ENCODE results near the gene ADD2. TPM values are rescaled to one million over a fixed set of nuclear protein-coding genes. Genes with fewer than 3 reads are reported as not detected.
"Not testable (repeated sequence)": the region's sequence is repeated elsewhere in the genome, so short reads cannot be mapped to it uniquely, and the experiment has no call there.

Gene ADD2
- total RNA-seq, 1 experiment from 2014 or later, result 63.9 TPM

DNA sequence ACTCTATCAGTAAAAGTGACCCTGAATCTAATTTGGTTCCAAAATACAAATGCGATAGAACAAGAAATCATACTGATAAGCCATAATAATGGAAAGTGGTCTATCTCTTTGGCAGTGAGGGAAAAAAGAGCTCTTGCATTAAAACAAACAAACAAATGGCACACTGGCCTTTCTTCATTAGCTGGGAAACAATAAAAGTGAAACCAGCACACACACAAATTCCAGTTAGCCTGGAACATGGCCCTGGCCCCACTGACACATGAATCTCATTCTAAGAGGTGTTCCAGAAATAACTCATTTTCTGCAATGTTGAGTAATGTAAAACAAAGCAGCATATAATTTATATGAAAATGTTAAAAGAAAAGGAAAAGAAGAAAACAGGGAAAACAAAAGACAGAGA, 135.0 kb downstream of the ADD2 start:
- no peak for DNase-seq
- Histone ChIP-seq H3K4me3 (ENCODE audit: insufficient read depth, low read depth, low read length) (no peak overlapping the region), H3K36me3 (replicated peaks; ENCODE audit: control insufficient read depth, insufficient read depth, low read length) (no peaks in the 10 kb centered on the region), H3K27me3 (ENCODE audit: control insufficient read depth, insufficient read depth, low read length) (no peaks in the 10 kb centered on the region)

GRCh38 chr2:70632388-70632787, 135.6 kb downstream of the ADD2 start:
- no peaks in the 10 kb centered on the region for H3K27me3 ChIP-seq (ENCODE audit: control insufficient read depth, insufficient read depth, low read length)
- H3K4me3 ChIP-seq (ENCODE audit: insufficient read depth, low read depth, low read length), result no peak overlapping the region
- H3K36me3 ChIP-seq (replicated peaks; ENCODE audit: control insufficient read depth, insufficient read depth, low read length), result no peaks in the 10 kb centered on the region
- no peak for DNase-seq

GRCh38 chr2:70630761-70631160, 137.2 kb downstream of the ADD2 start:
- no peaks in the 10 kb centered on the region for H3K27me3 ChIP-seq (ENCODE audit: control insufficient read depth, insufficient read depth, low read length)
- H3K36me3 ChIP-seq (replicated peaks; ENCODE audit: control insufficient read depth, insufficient read depth, low read length), result no peaks in the 10 kb centered on the region

DNA sequence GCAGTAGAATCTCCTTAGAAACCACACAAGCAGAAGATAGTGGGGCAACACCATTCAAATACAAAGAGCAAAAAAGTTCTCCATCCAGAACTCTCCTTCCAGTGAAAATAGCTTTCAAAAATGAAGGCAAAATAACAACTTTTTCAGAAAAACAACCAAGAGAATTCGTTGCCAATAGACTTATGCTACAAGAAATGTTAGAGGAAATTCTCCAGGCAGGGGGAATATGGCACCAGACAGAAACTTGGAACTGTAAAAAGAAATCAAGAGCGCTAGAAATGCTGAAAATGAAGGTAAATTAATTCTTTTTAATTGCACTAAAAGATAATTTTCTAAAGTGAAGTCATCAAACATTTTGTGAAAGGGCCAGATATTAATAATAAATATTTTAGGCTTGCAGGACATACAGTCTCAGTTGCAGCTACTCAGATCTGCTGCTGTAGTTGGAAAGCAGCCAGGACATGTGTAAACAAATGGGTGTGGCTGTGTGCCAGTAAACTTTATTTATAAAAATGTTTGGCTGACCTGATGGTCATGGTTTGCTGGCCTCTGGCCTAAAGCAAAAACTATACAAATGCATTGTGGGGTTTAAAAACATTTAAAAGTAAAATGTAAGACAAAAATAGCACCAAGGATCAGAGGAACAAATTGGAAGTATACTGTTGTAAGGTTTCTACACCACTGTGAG, 140.6 kb downstream of the ADD2 start:
- no peaks in the 10 kb centered on the region for H3K36me3 ChIP-seq (replicated peaks; ENCODE audit: control insufficient read depth, insufficient read depth, low read length)
- DNase-seq, result no peak
- no peaks in the 10 kb centered on the region for H3K27me3 ChIP-seq (ENCODE audit: control insufficient read depth, insufficient read depth, low read length)
- H3K4me3 ChIP-seq (ENCODE audit: insufficient read depth, low read depth, low read length), result no peak overlapping the region

More at GRCh38 chr2:70630761-70631160, 137.2 kb downstream of the ADD2 start:
- H3K4me3 ChIP-seq (ENCODE audit: insufficient read depth, low read depth, low read length), result no peak overlapping the region
- DNase-seq, result no peak

DNA sequence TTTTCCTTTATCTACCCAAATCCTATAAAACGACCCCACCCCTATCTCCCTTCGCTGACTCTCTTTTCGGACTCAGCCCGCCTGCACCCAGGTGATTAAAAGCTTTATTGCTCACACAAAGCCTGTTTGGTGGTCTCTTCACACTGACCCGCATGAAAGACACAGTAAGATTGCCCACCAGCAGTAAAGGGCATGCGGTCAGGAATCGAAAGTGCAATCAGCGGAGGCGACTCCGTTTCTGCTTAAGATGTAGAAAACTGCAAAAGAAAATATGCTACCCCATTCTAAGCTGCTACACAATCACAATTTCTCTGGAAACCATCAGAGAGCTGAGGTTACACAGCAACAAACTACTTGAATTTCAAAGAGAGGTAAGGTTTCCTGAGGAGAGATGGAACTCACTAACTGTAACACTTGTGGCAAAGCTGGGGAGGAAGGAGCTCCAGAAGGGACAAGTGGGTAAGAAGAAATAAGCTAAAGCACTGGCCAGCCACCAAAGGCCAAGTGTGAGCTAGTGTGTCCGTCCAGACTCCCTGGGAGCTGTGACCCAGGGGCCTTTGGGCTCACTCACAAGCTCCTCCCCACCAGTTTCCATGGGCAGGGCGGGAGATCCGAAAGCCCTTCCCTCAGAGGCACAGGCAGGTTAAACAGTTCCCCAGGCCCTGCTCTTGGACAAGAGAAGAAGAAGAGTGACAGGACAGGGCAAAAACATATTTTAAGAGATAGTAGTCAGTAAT, 141.6 kb downstream of the ADD2 start:
- DNase-seq, result no peak
- no peak overlapping the region for H3K4me3 ChIP-seq (ENCODE audit: insufficient read depth, low read depth, low read length)

GRCh38 chr2:70621536-70621935, 146.5 kb downstream of the ADD2 start:
- not testable (repeated sequence) for H3K36me3 ChIP-seq (replicated peaks; ENCODE audit: control insufficient read depth, insufficient read depth, low read length); H3K27me3 ChIP-seq (ENCODE audit: control insufficient read depth, insufficient read depth, low read length); H3K4me3 ChIP-seq (ENCODE audit: insufficient read depth, low read depth, low read length); DNase-seq

More for the DNA sequence above, 141.6 kb downstream of the ADD2 start:
- no peaks in the 10 kb centered on the region for H3K27me3 ChIP-seq (ENCODE audit: control insufficient read depth, insufficient read depth, low read length)
- no peaks in the 10 kb centered on the region for H3K36me3 ChIP-seq (replicated peaks; ENCODE audit: control insufficient read depth, insufficient read depth, low read length)

GRCh38 chr2:70620020-70620419, 148.0 kb downstream of the ADD2 start:
- H3K4me3 ChIP-seq (ENCODE audit: insufficient read depth, low read depth, low read length), result no peak overlapping the region
- DNase-seq, result no peak
- no peaks in the 10 kb centered on the region for H3K36me3 ChIP-seq (replicated peaks; ENCODE audit: control insufficient read depth, insufficient read depth, low read length)
- H3K27me3 ChIP-seq (ENCODE audit: control insufficient read depth, insufficient read depth, low read length), result no peaks in the 10 kb centered on the region

DNA sequence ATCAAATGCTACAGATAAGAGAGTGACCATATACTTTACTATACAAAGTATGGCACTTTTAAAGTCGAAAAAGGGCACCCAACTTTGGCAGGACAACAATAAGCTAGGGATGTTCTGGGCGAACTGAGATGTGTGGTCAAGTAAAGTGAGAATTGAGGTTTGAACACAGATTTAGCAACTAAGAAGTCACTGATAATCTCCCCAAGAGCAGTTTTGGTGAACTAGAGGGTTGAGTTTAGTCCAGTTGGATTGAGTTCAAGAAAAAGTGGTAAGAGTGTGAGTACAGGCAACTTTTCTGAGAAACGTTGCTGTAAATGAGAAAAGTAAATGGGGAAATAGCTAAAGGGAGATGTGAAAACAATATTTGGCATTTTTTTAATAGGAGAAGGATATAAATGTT, 148.8 kb downstream of the ADD2 start:
- no peak overlapping the region for H3K4me3 ChIP-seq (ENCODE audit: insufficient read depth, low read depth, low read length)

GRCh38 chr2:70616168-70616694, 151.8 kb downstream of the ADD2 start:
- DNase-seq, result no peak
- H3K27me3 ChIP-seq (ENCODE audit: control insufficient read depth, insufficient read depth, low read length), result no peaks in the 10 kb centered on the region
- H3K4me3 ChIP-seq (ENCODE audit: insufficient read depth, low read depth, low read length), result no peak overlapping the region
- no peaks in the 10 kb centered on the region for H3K36me3 ChIP-seq (replicated peaks; ENCODE audit: control insufficient read depth, insufficient read depth, low read length)

More for the DNA sequence above, 148.8 kb downstream of the ADD2 start:
- Histone ChIP-seq H3K27me3 (ENCODE audit: control insufficient read depth, insufficient read depth, low read length) (no peaks in the 10 kb centered on the region), H3K36me3 (replicated peaks; ENCODE audit: control insufficient read depth, insufficient read depth, low read length) (no peaks in the 10 kb centered on the region)
- DNase-seq, result no peak

DNA sequence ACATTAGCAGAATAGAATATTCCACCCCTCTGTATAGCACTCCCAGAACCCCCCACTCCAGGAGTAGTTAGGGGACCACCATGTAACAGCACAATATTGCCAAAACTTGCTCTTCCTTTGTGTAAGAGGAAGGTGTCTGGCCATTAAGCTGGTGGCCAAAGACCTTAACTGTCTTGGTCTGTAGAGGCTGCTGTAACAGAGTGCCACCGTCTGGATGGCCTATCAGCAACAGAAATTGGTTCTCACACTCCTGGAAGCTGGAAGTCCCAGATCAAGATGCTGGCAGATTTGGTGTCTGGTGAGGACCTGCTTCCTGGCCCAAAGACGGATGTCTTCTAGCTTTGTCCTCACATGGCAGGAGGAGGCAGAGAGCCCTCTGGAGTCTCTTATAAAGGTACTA, 152.8 kb downstream of the ADD2 start:
- DNase-seq, result no peak
- no peaks in the 10 kb centered on the region for H3K27me3 ChIP-seq (ENCODE audit: control insufficient read depth, insufficient read depth, low read length)
- no peaks in the 10 kb centered on the region for H3K36me3 ChIP-seq (replicated peaks; ENCODE audit: control insufficient read depth, insufficient read depth, low read length)
- no peak overlapping the region for H3K4me3 ChIP-seq (ENCODE audit: insufficient read depth, low read depth, low read length)

GRCh38 chr2:70613521-70613920, 154.5 kb downstream of the ADD2 start:
- Histone ChIP-seq H3K36me3 (replicated peaks; ENCODE audit: control insufficient read depth, insufficient read depth, low read length) (no peaks in the 10 kb centered on the region), H3K4me3 (ENCODE audit: insufficient read depth, low read depth, low read length) (no peak overlapping the region), H3K27me3 (ENCODE audit: control insufficient read depth, insufficient read depth, low read length) (no peaks in the 10 kb centered on the region)
- DNase-seq, result peak; percentile 41

- Histone ChIP-seq H3K27me3 (ENCODE audit: control insufficient read depth, insufficient read depth, low read length) (no peaks in the 10 kb centered on the region), H3K4me3 (ENCODE audit: insufficient read depth, low read depth, low read length) (no peak overlapping the region), H3K36me3 (replicated peaks; ENCODE audit: control insufficient read depth, insufficient read depth, low read length) (no peaks in the 10 kb centered on the region)
- DNase-seq, result no peak
Measured at GRCh38 chr2:70612574-70612973, 155.4 kb downstream of the ADD2 start.

DNA sequence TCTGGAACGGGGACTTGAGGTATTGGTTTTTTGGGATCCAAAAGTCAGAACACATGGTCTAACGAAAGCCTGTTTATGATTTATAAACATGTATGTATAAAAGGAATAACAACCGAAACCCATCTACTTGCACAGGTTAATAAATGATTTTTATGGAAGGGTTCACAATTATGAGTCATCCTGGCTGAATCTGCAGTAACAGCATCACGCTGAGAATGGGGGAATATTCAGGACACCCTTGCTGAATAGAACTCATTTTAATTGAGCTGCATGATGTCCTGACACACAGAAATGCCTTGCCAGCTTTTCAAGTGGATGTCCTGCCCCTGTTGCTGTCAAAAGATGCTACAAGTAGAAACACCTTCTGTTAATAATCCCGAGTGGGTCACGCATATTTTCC, 159.6 kb downstream of the ADD2 start:
- Histone ChIP-seq H3K4me3 (ENCODE audit: insufficient read depth, low read depth, low read length) (no peak overlapping the region), H3K27me3 (ENCODE audit: control insufficient read depth, insufficient read depth, low read length) (no peaks in the 10 kb centered on the region), H3K36me3 (replicated peaks; ENCODE audit: control insufficient read depth, insufficient read depth, low read length) (no peaks in the 10 kb centered on the region)
- DNase-seq, result no peak

GRCh38 chr2:70607121-70607561, 160.9 kb downstream of the ADD2 start:
- Histone ChIP-seq H3K4me3 (ENCODE audit: insufficient read depth, low read depth, low read length) (no peak overlapping the region), H3K36me3 (replicated peaks; ENCODE audit: control insufficient read depth, insufficient read depth, low read length) (no peaks in the 10 kb centered on the region), H3K27me3 (ENCODE audit: control insufficient read depth, insufficient read depth, low read length) (no peaks in the 10 kb centered on the region)
- no peak for DNase-seq
